ENCODE measurements around the gene SNED1. TPM values are rescaled to one million over a fixed set of nuclear protein-coding genes. Genes with fewer than 3 reads are reported as not detected.
A peak's percentile ranks its signal among the peaks of the same experiment; 100 is the strongest.

Gene SNED1
- total and polyA plus RNA-seq, 4 donors, result 0.65 to 18.1 (median 2.8) TPM

DNA sequence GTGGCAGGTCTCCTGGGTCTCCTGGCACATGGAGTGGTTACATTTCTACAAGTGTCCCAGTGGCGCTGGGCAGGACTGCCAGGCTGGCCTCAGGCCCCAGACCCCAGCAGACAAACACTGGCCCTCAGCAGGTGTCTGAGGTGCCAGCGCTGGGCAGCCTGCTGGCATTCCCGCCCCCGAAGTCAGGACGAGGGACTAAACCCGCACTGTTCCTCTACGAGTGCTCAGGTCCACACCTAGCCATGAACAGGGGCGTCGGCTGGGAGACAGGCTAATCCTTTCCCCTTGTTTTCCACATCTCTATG is 12.8 kb downstream of the SNED1 start:
- Histone ChIP-seq H3K36me3 (ENCODE audit: control insufficient read depth in 4 of 4, insufficient read depth in 3 of 4, low read depth in 1 of 4, low read length in 3 of 4) (peaks cover 0 to 7% (median 0%) of the 10 kb centered on the region in 4 donors), H3K27ac (ENCODE audit: low read depth in 1 of 2, low read length in 2 of 2) (no peak overlapping the region), H3K4me1 (ENCODE audit: control insufficient read depth in 4 of 4, insufficient read depth in 4 of 4, low read length in 3 of 4) (peaks cover 0 to 11% (median 0%) of the 10 kb centered on the region in 4 donors), H3K27me3 (ENCODE audit: control insufficient read depth in 4 of 4, insufficient read depth in 4 of 4, low read length in 3 of 4) (no peaks in the 10 kb centered on the region), H3K9ac (ENCODE audit: low read depth in 1 of 2, low read length in 2 of 2) (no peak overlapping the region), H3K9me3 (ENCODE audit: control insufficient read depth in 4 of 4, low read length in 3 of 4) (no peaks in the 10 kb centered on the region), H3K4me3 (ENCODE audit: low read depth in 1 of 3, low read length in 3 of 3) (no peak overlapping the region)
- 92% methylated on average over 9 of the region's 9 CpGs for WGBS
- DNase-seq (ENCODE audit: low spot score), result peak; percentile 22
- TF ChIP-seq EGR1 (IDR thresholded peaks at IDR 0.05; ENCODE audit: low read depth in 2 of 2), result no peak

DNA sequence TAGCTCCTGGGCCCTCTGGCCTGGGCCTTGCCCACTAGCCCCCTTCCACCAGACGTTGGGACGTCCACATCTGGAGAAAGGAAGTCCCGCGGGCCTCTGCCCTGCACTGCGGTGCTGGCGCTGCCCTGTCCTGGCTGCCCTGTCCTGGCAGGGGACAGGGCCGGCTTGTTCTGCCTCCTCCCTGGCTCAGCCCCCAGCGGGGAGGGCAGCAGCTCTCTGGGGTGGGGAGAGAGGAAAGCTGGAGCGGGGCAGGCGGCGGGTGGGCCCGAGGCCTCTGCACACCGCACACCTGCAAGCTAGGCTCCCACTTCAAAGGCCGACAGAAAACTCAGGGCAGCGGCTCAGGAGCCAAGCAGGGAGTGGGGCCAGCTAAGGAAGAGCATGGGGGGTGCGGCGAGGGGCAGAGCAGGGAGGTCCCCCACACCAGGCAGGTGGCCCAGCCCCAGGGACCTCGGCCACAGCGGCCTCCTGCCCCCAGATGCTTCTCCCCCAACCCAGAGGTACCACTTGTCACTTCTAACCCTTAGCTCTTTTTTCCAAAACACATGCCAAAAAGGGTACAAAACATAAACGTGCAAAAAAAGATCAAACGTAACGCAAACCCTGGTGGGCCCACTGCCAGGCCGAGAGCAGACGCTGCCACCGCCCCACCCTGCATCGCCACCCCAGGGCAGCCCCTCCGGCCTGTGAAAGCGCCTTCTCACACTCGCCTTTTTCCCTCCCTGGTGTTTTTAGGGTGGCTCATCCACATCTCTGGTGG is 13.5 kb downstream of the SNED1 start:
- Histone ChIP-seq H3K27ac (ENCODE audit: low read depth in 1 of 2, low read length in 2 of 2) (no peak overlapping the region), H3K9ac (ENCODE audit: low read depth in 1 of 2, low read length in 2 of 2) (no peak overlapping the region), H3K27me3 (ENCODE audit: control insufficient read depth in 4 of 4, insufficient read depth in 4 of 4, low read length in 3 of 4) (no peaks in the 10 kb centered on the region), H3K36me3 (ENCODE audit: control insufficient read depth in 4 of 4, insufficient read depth in 3 of 4, low read depth in 1 of 4, low read length in 3 of 4) (peaks cover 0 to 4% (median 0%) of the 10 kb centered on the region in 4 donors), H3K4me3 (ENCODE audit: low read depth in 1 of 3, low read length in 3 of 3) (no peak overlapping the region), H3K4me1 (ENCODE audit: control insufficient read depth in 4 of 4, insufficient read depth in 4 of 4, low read length in 3 of 4) (peaks cover 0 to 11% (median 0%) of the 10 kb centered on the region in 4 donors), H3K9me3 (ENCODE audit: control insufficient read depth in 4 of 4, low read length in 3 of 4) (no peaks in the 10 kb centered on the region)
- peak; percentile 27 for DNase-seq (ENCODE audit: low spot score)
- WGBS, result 84% methylated on average over 29 of the region's 29 CpGs
- TF ChIP-seq REST (IDR thresholded peaks at IDR 0.05), result no peak
- TF ChIP-seq JUND (IDR thresholded peaks at IDR 0.05), result no peak
- TF ChIP-seq ATF3 (IDR thresholded peaks at IDR 0.05), result no peak
- no peak for TF ChIP-seq GABPA (IDR thresholded peaks at IDR 0.05 in 1 of 2, conservative IDR thresholded peaks at IDR 0.05 in 1 of 2)
- no peak for TF ChIP-seq YY1 (IDR thresholded peaks at IDR 0.05)
- TF ChIP-seq, protein P1, sequence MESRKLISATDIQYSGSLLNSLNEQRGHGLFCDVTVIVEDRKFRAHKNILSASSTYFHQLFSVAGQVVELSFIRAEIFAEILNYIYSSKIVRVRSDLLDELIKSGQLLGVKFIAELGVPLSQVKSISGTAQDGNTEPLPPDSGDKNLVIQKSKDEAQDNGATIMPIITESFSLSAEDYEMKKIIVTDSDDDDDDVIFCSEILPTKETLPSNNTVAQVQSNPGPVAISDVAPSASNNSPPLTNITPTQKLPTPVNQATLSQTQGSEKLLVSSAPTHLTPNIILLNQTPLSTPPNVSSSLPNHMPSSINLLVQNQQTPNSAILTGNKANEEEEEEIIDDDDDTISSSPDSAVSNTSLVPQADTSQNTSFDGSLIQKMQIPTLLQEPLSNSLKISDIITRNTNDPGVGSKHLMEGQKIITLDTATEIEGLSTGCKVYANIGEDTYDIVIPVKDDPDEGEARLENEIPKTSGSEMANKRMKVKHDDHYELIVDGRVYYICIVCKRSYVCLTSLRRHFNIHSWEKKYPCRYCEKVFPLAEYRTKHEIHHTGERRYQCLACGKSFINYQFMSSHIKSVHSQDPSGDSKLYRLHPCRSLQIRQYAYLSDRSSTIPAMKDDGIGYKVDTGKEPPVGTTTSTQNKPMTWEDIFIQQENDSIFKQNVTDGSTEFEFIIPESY (IDR thresholded peaks at IDR 0.05), result no peak
- TF ChIP-seq EGR1 (IDR thresholded peaks at IDR 0.05; ENCODE audit: low read depth in 2 of 2), result no peak
- no peak for TF ChIP-seq NR2F2 (IDR thresholded peaks at IDR 0.05)
- no peak for TF ChIP-seq HNF4A (conservative IDR thresholded peaks at IDR 0.05)

DNA sequence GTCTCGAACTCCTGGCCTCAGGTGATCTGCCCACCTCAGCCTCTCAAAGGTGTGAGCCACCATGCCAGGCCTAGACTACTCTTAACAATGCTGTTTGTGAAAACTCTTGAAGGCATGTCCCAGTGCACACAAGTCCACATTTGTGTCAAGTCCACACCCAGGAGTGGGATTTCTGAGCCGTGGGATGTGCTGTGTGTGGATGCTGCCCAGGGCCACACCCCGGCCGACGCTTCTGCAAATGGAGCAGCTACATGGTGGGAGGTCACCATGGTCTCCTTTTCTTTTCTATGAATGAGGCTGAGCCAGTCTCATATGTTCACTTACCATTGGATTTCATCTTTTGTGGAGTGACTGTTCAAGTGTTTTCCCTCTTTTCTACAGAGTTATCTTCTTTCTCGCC is 15.8 kb downstream of the SNED1 start:
- Histone ChIP-seq H3K27me3 (ENCODE audit: control insufficient read depth in 4 of 4, insufficient read depth in 4 of 4, low read length in 3 of 4) (no peaks in the 10 kb centered on the region), H3K9me3 (ENCODE audit: control insufficient read depth in 4 of 4, low read length in 3 of 4) (no peaks in the 10 kb centered on the region), H3K36me3 (ENCODE audit: control insufficient read depth in 4 of 4, insufficient read depth in 3 of 4, low read depth in 1 of 4, low read length in 3 of 4) (peaks cover 0 to 6% (median 3%) of the 10 kb centered on the region in 4 donors), H3K4me1 (ENCODE audit: control insufficient read depth in 4 of 4, insufficient read depth in 4 of 4, low read length in 3 of 4) (peaks cover 0 to 6% (median 0%) of the 10 kb centered on the region in 4 donors), H3K4me3 (ENCODE audit: low read depth in 1 of 3, low read length in 3 of 3) (no peak overlapping the region), H3K9ac (ENCODE audit: low read depth in 1 of 2, low read length in 2 of 2) (no peak overlapping the region), H3K27ac (ENCODE audit: low read depth in 1 of 2, low read length in 2 of 2) (no peak overlapping the region)
- 98% methylated on average over 6 of the region's 6 CpGs for WGBS
- peak; percentile 16 for DNase-seq (ENCODE audit: low spot score)
- TF ChIP-seq YY1 (IDR thresholded peaks at IDR 0.05) (no peak), TAF1 (conservative IDR thresholded peaks at IDR 0.05) (no peak), GABPA (IDR thresholded peaks at IDR 0.05 in 1 of 2, conservative IDR thresholded peaks at IDR 0.05 in 1 of 2) (no peak), RAD21 (IDR thresholded peaks at IDR 0.05) (no peak), REST (IDR thresholded peaks at IDR 0.05) (no peak), NR2F2 (IDR thresholded peaks at IDR 0.05) (no peak), EGR1 (IDR thresholded peaks at IDR 0.05; ENCODE audit: low read depth in 2 of 2) (no peak), JUND (IDR thresholded peaks at IDR 0.05) (no peak), SP1 (IDR thresholded peaks at IDR 0.05) (no peak), FOXA2 (IDR thresholded peaks at IDR 0.05) (no peak), ATF3 (IDR thresholded peaks at IDR 0.05) (no peak), HNF4A (conservative IDR thresholded peaks at IDR 0.05) (no peak)
- TF ChIP-seq, protein P1 (IDR thresholded peaks at IDR 0.05), result no peak
